Esophagus (tissue), 2 donors: Measurements from ENCODE around the gene ALG3. TPM values are rescaled to one million over a fixed set of nuclear protein-coding genes. Genes with fewer than 3 reads are reported as not detected.
"Not testable (repeated sequence)": the region's sequence is repeated elsewhere in the genome, so short reads cannot be mapped to it uniquely, and the experiment has no call there.

Experiments used
- H3K27ac ChIP-seq, 2 donors: one replicate each; pipeline ENCODE4 v1.5.1; 2013; ENCODE audit warnings: low read depth in 2 of 2, mild to moderate bottlenecking in 2 of 2, inconsistent platforms in 1 of 2, low read length in 1 of 2, moderate library complexity in 1 of 2
- H3K27me3 ChIP-seq, 2 donors: one replicate each; pipeline ENCODE4 v1.6.1; 2013; ENCODE audit warnings: low read length in 2 of 2, control low read depth in 1 of 2, mild to moderate bottlenecking in 1 of 2; ENCODE audit not compliant: insufficient read depth in 2 of 2, control insufficient read depth in 1 of 2
- H3K36me3 ChIP-seq, 2 donors: one replicate each; pipeline ENCODE4 v1.6.1; 2013; ENCODE audit warnings: low read length in 1 of 2; ENCODE audit not compliant: control insufficient read depth in 2 of 2, insufficient read depth in 2 of 2
- H3K4me1 ChIP-seq, 2 donors: one replicate each; pipeline ENCODE4 v1.6.1; 2013; ENCODE audit warnings: low read length in 1 of 2; ENCODE audit not compliant: control insufficient read depth in 2 of 2, insufficient read depth in 2 of 2
- H3K4me3 ChIP-seq, 2 donors: one replicate each; pipeline ENCODE4 v1.5.1; 2013; ENCODE audit warnings: low read length in 2 of 2, mild to moderate bottlenecking in 2 of 2, low read depth in 1 of 2, moderate library complexity in 1 of 2
- H3K9me3 ChIP-seq, 2 donors: one replicate each; pipeline ENCODE4 v1.6.1; 2013; ENCODE audit warnings: mild to moderate bottlenecking in 2 of 2, low read depth in 1 of 2, low read length in 1 of 2, moderate library complexity in 1 of 2; ENCODE audit not compliant: control insufficient read depth in 2 of 2, insufficient read depth in 1 of 2
- WGBS, 2 donors: extraction: QIAGEN DNeasy Blood & Tissue Kit; methylation state at CpG; one replicate each; pipeline ENCODE4 v1.1.7; 2013; 5-methylcytosine and 5-hydroxymethylcytosine counted together
- polyA plus RNA-seq, 2 donors: library from polyadenylated mRNA; stranded (reverse); fragments of 200-250 nt; gene quantifications; one replicate each; pipeline ENCODE4 v1.2.3, GENCODE V29; 2013
- donor health status: healthy with polysubstance abuse.
- donor health status: Bipolar disorder and iron deficiency.

The ALG3 gene
- polyA plus RNA-seq, 2 donors = 16.4 to 31.0 TPM

DNA sequence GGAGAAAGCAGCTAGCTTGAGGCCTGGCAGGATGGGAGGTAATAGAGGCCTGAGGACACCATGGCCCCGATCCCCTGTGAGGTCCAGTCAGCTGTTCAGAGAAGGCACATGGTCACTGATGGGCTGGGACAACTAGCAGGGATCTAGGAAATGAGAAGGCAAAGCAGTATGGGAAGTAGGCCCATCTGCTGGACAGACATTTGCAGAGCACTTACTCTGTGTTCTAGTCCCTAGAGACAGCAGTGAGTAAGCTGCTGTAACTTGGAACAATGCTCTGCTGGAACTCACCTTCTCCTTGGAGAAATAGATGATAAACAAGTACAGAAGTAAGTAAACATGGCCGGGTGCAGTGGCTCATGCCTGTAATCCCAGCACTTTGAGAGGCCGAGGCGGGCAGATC, 34.2 kb upstream of the ALG3 start:
- no peaks in the 10 kb centered on the region for H3K36me3 ChIP-seq
- no peak overlapping the region for H3K4me3 ChIP-seq
- no peaks in the 10 kb centered on the region for H3K4me1 ChIP-seq
- WGBS, 2 donors = 83 to 84% methylated on average over 4 of the region's 4 CpGs
- H3K27ac ChIP-seq = no peak overlapping the region
- no peaks in the 10 kb centered on the region for H3K27me3 ChIP-seq
- H3K9me3 ChIP-seq = no peaks in the 10 kb centered on the region

GRCh38 chr3:184277366-184277765, 28.6 kb upstream of the ALG3 start:
- H3K27me3 ChIP-seq = peaks cover 0 to 10% of the 10 kb centered on the region in 2 donors
- WGBS, 2 donors = 90 to 95% methylated on average over 6 of the region's 6 CpGs

GRCh38 chr3:184275961-184276910, 27.5 kb upstream of the ALG3 start, which contains the start of gene ECE2:
Gene ECE2, plus strand, starts transcription at chr3:184276022. Its CDS starts 132 bp downstream, at chr3:184276154.
- Histone ChIP-seq H3K4me1 (no peaks in the 10 kb centered on the region), H3K36me3 (no peaks in the 10 kb centered on the region), H3K27me3 (peaks cover 0 to 10% of the 10 kb centered on the region in 2 donors), H3K4me3 (no peak within 1 kb of the TSS), H3K9me3 (no peaks in the 10 kb centered on the region), H3K27ac (no peak within 1 kb of the TSS)
- WGBS, 2 donors = 15 to 21% methylated on average over 46 to 65 of the region's 65 CpGs

More at GRCh38 chr3:184277366-184277765, 28.6 kb upstream of the ALG3 start:
- H3K9me3 ChIP-seq = no peaks in the 10 kb centered on the region
- H3K36me3 ChIP-seq = no peaks in the 10 kb centered on the region
- no peak overlapping the region for H3K4me3 ChIP-seq
- H3K4me1 ChIP-seq = no peaks in the 10 kb centered on the region
- H3K27ac ChIP-seq = no peak overlapping the region

DNA sequence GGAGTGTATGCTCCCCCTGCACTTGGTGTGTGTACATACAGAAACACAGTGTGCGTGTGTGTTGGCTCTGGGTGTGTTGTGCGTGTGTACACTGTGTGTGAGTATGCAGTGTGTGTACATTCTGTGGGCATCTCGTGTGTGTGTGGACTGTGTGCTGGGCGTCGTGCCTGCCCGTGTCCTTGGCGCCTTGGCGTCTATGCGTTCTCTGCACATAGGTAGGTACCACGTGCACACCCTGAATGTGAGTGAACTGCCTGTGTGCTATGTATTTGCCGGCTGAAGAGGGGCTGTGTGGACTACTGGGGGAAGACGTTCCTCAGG, 26.6 kb upstream of the ALG3 start:
- H3K4me3 ChIP-seq = no peak overlapping the region
- no peaks in the 10 kb centered on the region for H3K9me3 ChIP-seq
- peaks cover 0 to 10% of the 10 kb centered on the region in 2 donors for H3K27me3 ChIP-seq
- 70 to 73% methylated on average over 12 of the region's 12 CpGs for WGBS, 2 donors
- no peaks in the 10 kb centered on the region for H3K4me1 ChIP-seq
- no peak overlapping the region for H3K27ac ChIP-seq
- no peaks in the 10 kb centered on the region for H3K36me3 ChIP-seq

- H3K27ac ChIP-seq = no peak overlapping the region
- peaks cover 0 to 10% of the 10 kb centered on the region in 2 donors for H3K27me3 ChIP-seq
- H3K4me3 ChIP-seq = no peak overlapping the region
- WGBS, 2 donors = 50 to 57% methylated on average over 1 of the region's 1 CpG
- H3K9me3 ChIP-seq = no peaks in the 10 kb centered on the region
- H3K4me1 ChIP-seq = no peaks in the 10 kb centered on the region
- no peaks in the 10 kb centered on the region for H3K36me3 ChIP-seq
These were observed 23.5 kb upstream of the ALG3 start for GRCh38 chr3:184272269-184272668.

DNA sequence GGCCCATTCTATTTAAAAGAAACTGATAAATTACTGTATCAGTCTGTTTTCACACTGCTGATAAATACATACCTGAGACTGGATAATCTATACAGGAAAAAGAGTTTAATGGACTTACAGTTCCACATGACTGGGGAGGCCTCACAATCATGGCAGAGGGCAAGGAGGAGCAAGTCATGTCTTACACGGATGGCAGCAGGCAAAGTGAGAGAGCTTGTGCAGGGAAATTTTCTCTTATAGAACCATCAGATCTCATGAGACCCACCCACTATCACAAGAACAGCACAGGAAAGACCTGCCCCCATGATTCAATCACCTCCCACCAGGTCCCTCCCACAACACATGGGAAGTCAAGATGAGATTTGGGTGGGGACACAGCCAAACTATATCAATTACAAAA, 18.5 kb upstream of the ALG3 start:
- 87 to 90% methylated on average over 1 of the region's 1 CpG for WGBS, 2 donors
- H3K27me3 ChIP-seq, H3K4me1 ChIP-seq, H3K4me3 ChIP-seq, H3K27ac ChIP-seq, H3K36me3 ChIP-seq, H3K9me3 ChIP-seq: not testable (repeated sequence)

- 16 to 18% methylated on average over 15 of the region's 15 CpGs for WGBS, 2 donors
- no peak overlapping the region for H3K27ac ChIP-seq
- H3K9me3 ChIP-seq = no peaks in the 10 kb centered on the region
- H3K4me3 ChIP-seq = no peak overlapping the region
- H3K36me3 ChIP-seq = no peaks in the 10 kb centered on the region
- peaks cover 17 to 21% of the 10 kb centered on the region in 2 donors for H3K4me1 ChIP-seq
- H3K27me3 ChIP-seq = peaks cover 0 to 13% of the 10 kb centered on the region in 2 donors
These were observed 14.0 kb upstream of the ALG3 start for GRCh38 chr3:184262764-184263179.

GRCh38 chr3:184261854-184262763, 13.3 kb upstream of the ALG3 start:
- H3K9me3 ChIP-seq = no peaks in the 10 kb centered on the region
- 1 to 2% methylated on average over 53 to 66 of the region's 66 CpGs for WGBS, 2 donors
- no peaks in the 10 kb centered on the region for H3K36me3 ChIP-seq
- no peak overlapping the region for H3K27ac ChIP-seq
- peaks cover 17 to 21% of the 10 kb centered on the region in 2 donors for H3K4me1 ChIP-seq
- H3K4me3 ChIP-seq = peak overlapping the region; percentile 24 to 57
- peaks cover 0 to 13% of the 10 kb centered on the region in 2 donors for H3K27me3 ChIP-seq

GRCh38 chr3:184261270-184261853, 12.6 kb upstream of the ALG3 start, which contains the start of gene CAMK2N2:
Gene CAMK2N2, minus strand, starts transcription at chr3:184261553. Its CDS starts 268 bp downstream, at chr3:184261285.
- Histone ChIP-seq H3K4me3 (peak within 1 kb of the TSS; percentile 24 to 57), H3K36me3 (no peaks in the 10 kb centered on the region), H3K9me3 (no peaks in the 10 kb centered on the region), H3K27me3 (peaks cover 0 to 13% of the 10 kb centered on the region in 2 donors), H3K27ac (no peak within 1 kb of the TSS), H3K4me1 (peaks cover 17 to 21% of the 10 kb centered on the region in 2 donors)
- WGBS, 2 donors = 0 to 1% methylated on average over 23 to 67 of the region's 67 CpGs
